Measurements from ENCODE around the gene DNAJB8. TPM values are rescaled to one million over a fixed set of nuclear protein-coding genes. Genes with fewer than 3 reads are reported as not detected.

The DNAJB8 gene
- total RNA-seq, 4 donors from 2014 or later = not detected

DNA sequence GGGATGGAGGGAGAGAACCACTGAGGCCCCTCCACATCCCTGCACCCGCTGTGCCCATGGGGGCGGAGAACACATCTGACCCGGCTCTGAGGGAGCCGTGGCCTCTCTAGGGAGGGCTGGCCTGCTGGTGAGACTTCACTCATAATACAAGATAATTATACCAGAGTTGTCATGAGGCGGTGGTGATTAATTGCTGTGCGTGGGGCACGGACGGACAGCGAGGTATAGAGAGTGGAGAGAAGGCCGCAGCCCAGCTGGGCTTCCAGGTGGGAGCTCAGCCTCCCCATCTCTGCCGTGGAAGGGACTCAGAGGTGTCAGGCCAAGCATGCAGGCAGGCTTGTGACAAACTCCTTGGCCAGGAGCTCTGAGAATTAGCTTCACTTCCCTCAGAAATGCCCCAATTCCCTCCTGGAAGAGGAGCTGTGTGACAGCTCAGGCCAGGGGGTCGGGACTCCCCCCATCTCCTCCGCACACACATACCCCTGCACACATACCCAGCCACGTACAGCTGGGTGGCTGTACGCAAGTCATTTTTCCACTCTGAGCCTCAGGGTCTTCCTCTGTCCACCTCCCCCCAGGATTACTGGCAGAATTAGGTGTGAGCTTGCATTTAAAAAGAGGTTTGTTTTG is 32.3 kb upstream of the DNAJB8 start:
- Histone ChIP-seq H3K27ac (replicated peaks in 1 of 4) (no peak overlapping the region), H3K4me1 (peaks cover 10 to 25% (median 18%) of the 10 kb centered on the region in 4 donors), H3K36me3 (peaks cover 0 to 4% (median 0%) of the 10 kb centered on the region in 4 donors), H3K4me3 (no peak overlapping the region), H3K27me3 (peaks cover 0 to 98% (median 40%) of the 10 kb centered on the region in 4 donors), H3K9me3 (no peaks in the 10 kb centered on the region)
- TF ChIP-seq, protein P1, sequence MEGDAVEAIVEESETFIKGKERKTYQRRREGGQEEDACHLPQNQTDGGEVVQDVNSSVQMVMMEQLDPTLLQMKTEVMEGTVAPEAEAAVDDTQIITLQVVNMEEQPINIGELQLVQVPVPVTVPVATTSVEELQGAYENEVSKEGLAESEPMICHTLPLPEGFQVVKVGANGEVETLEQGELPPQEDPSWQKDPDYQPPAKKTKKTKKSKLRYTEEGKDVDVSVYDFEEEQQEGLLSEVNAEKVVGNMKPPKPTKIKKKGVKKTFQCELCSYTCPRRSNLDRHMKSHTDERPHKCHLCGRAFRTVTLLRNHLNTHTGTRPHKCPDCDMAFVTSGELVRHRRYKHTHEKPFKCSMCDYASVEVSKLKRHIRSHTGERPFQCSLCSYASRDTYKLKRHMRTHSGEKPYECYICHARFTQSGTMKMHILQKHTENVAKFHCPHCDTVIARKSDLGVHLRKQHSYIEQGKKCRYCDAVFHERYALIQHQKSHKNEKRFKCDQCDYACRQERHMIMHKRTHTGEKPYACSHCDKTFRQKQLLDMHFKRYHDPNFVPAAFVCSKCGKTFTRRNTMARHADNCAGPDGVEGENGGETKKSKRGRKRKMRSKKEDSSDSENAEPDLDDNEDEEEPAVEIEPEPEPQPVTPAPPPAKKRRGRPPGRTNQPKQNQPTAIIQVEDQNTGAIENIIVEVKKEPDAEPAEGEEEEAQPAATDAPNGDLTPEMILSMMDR (IDR thresholded peaks at IDR 0.05) = no peak
- TF ChIP-seq EP300 (IDR thresholded peaks at IDR 0.05) (no peak), POLR2AphosphoS5 (IDR thresholded peaks at IDR 0.05) (no peak), POLR2A (IDR thresholded peaks at IDR 0.05; ENCODE audit: low read depth) (no peak)
- WGBS = 75% methylated on average over 14 of the region's 15 CpGs
- intact Hi-C loops (cut with DNase I) = no loop called here
- DNase-seq (ENCODE audit: extremely low spot score) = no peak

DNA sequence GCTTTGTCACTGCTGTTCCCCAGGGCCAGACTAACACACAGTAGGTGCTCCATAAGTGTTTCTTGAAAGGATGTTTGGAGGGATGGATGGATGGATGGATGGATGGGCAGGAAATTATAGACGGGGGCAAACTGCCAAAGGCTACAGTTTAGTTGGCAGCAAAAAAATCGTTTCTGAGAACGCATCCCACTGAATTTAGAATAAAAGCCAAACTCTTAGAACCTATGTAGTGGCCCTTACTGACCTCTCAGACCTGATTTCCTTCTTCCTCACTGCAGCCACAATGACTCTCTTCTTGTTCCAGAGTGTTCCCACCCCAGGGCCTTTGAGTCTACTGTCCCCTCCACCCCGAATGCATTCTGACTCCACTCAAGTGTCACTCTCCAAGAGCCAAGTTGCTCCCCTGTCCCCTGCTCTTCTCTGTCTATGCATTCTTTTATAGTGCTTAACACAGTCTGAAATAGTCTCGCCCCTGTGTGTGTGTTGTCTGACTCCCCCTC is 31.5 kb upstream of the DNAJB8 start:
- H3K27ac ChIP-seq (replicated peaks in 1 of 4) = no peak overlapping the region
- no peak for DNase-seq (ENCODE audit: extremely low spot score)
- no peaks in the 10 kb centered on the region for H3K9me3 ChIP-seq
- 33% methylated on average over 5 of the region's 5 CpGs for WGBS
- H3K4me3 ChIP-seq = peak overlapping the region; percentile 56 to 66 (median 60)
- peaks cover 10 to 33% (median 23%) of the 10 kb centered on the region in 4 donors for H3K4me1 ChIP-seq
- intact Hi-C loops (cut with DNase I) = no loop called here
- peaks cover 0 to 98% (median 49%) of the 10 kb centered on the region in 4 donors for H3K27me3 ChIP-seq
- TF ChIP-seq POLR2AphosphoS5 (IDR thresholded peaks at IDR 0.05) (no peak), POLR2A (IDR thresholded peaks at IDR 0.05; ENCODE audit: low read depth) (no peak), EP300 (IDR thresholded peaks at IDR 0.05) (no peak)
- TF ChIP-seq, protein P1 (IDR thresholded peaks at IDR 0.05) = no peak
- H3K36me3 ChIP-seq = peaks cover 0 to 4% (median 0%) of the 10 kb centered on the region in 4 donors

DNA sequence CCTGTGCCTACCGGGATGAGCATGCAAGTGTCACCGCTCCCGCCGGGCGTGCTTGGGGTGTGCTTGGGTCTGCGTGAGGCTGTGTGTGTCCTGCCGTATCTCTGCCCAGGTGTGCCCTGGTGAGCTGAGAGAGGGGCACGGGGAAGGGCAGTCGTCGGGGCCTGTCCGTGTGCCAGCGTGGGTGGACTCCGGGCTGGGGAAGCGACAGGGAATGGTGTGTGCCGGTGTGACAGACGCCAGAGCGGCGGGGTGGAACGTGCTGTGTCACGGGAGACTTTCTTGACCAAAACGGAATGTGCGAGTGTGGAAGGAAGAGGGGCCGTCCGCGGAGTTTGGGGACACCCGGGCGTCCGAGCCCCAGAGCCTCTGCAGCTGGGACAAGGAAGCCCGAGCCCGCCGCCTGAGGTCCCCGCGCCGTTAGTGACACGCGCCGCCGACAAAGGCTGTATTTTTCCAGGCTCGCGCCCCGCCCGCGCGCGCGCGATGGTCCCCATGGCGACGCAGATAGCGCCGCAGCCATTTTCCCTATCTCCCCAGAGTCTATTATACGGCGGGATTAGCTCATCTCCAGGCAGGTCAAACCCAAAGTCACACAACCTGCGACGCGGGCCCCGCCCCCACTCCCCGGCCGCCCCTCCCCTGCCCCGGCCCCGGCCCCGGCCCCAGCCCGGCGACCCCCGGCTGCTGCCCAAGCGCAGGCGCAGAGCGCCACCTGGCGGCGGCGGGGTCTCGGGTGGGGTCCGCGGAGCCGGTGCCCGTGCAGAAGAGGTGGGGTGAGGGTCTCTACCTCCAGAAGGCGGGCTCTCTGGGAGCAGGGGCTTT is 30.8 kb upstream of the DNAJB8 start:
- DNase-seq (ENCODE audit: extremely low spot score) = no peak
- TF ChIP-seq, protein P1 (IDR thresholded peaks at IDR 0.05) = peak; percentile 54 to 80 (median 78)
- TF ChIP-seq EP300 (IDR thresholded peaks at IDR 0.05) = no peak
- peaks cover 0 to 10% (median 0%) of the 10 kb centered on the region in 4 donors for H3K36me3 ChIP-seq
- no peaks in the 10 kb centered on the region for H3K9me3 ChIP-seq
- peaks cover 17 to 40% (median 29%) of the 10 kb centered on the region in 4 donors for H3K4me1 ChIP-seq
- intact Hi-C loops (cut with DNase I) = loop anchor here (2.0 kb wide), 1 partner anchor 71 kb away; no protein-coding TSS in a partner anchor
- H3K27ac ChIP-seq (replicated peaks in 1 of 4) = no peak overlapping the region
- H3K27me3 ChIP-seq = peaks cover 4 to 98% (median 53%) of the 10 kb centered on the region in 4 donors
- H3K4me3 ChIP-seq = peak overlapping the region; percentile 56 to 66 (median 60)
- WGBS = 2% methylated on average over 25 of the region's 77 CpGs

DNA sequence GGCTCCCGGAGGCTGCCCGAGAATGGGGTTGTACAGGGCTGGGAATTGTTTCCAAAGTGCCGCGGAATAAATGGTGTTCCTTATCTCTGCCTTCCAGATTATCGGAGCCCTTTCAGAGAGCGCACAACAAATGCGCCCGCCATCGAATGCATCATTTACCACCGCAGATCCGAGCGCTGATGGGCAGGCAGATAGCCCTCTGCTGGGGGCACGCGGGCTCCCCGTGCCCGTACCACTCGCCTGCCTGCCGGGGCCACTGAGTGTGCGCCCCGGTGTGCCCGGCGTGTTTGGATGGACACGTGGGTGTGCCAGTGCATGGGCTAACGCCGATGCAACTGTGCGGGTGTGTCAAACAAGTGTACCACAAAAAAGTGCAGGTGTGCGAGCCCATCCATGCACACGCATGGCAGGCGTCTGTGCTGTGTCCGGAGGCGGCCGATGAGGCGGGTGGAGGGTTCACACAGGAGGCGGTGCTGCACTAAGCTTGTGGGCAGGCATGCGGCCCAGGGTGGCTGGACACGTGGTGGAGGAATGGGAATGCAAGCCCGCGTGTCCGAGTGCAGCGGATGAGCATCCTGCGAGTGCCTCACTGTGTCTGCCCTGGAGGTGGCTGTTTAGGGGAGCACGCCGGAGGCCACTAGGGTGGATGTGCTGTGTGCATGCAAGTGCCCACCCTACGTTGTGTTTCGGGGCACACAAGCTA is 30.1 kb upstream of the DNAJB8 start:
- intact Hi-C loops (cut with DNase I) = loop anchor here (2.0 kb wide), 1 partner anchor 70 kb away; no protein-coding TSS in a partner anchor
- no peak overlapping the region for H3K27ac ChIP-seq (replicated peaks in 1 of 4)
- H3K4me3 ChIP-seq = peak overlapping the region; percentile 56 to 66 (median 60)
- DNase-seq (ENCODE audit: extremely low spot score) = no peak
- H3K27me3 ChIP-seq = peaks cover 8 to 99% (median 61%) of the 10 kb centered on the region in 4 donors
- peaks cover 23 to 47% (median 37%) of the 10 kb centered on the region in 4 donors for H3K4me1 ChIP-seq
- H3K9me3 ChIP-seq = no peaks in the 10 kb centered on the region
- TF ChIP-seq, protein P1 (IDR thresholded peaks at IDR 0.05) = no peak
- TF ChIP-seq POLR2A (IDR thresholded peaks at IDR 0.05; ENCODE audit: low read depth) (no peak), EP300 (IDR thresholded peaks at IDR 0.05) (no peak), POLR2AphosphoS5 (IDR thresholded peaks at IDR 0.05) (no peak)
- WGBS = 49% methylated on average over 29 of the region's 45 CpGs
- H3K36me3 ChIP-seq = peaks cover 0 to 11% (median 0%) of the 10 kb centered on the region in 4 donors
